Activated T-cell treated with anti-CD3 and anti-CD28 coated beads, Interleukin-2, amount 50 U/mL, for 72 hours (primary cell): Measurements from ENCODE around the gene SESN3. TPM values are rescaled to one million over a fixed set of nuclear protein-coding genes. Genes with fewer than 3 reads are reported as not detected.
A peak's percentile ranks its signal among the peaks of the same experiment; 100 is the strongest.
"Not testable (repeated sequence)": the region's sequence is repeated elsewhere in the genome, so short reads cannot be mapped to it uniquely, and the experiment has no call there.

Source experiments
- ATAC-seq, 2 donors: fragments of 150-1000 bp; cut with Tn5 transposase; replicated peaks in 1 of 2; 2 replicates each; pipeline ENCODE4 v1.10.0; 2021; ENCODE audit warnings: moderate library complexity in 2 of 2, mild to moderate bottlenecking in 1 of 2
- DNase-seq, 2 donors: peaks; one replicate each; pipeline ENCODE4 v3.0.0; 2021 to 2022; ENCODE audit warnings: mixed read lengths in 1 of 2
- H3K27ac Mint-ChIP-seq: one replicate; pipeline ENCODE4 v1.8.0; 2022; ENCODE audit warnings: mild to moderate bottlenecking, moderate library complexity, mixed read lengths
- H3K27me3 Mint-ChIP-seq: one replicate; pipeline ENCODE4 v1.8.0; 2022; ENCODE audit warnings: low read depth, mixed read lengths
- H3K36me3 Mint-ChIP-seq, 2 donors: one replicate each; pipeline ENCODE4 v1.8.0; 2022; ENCODE audit warnings: mixed read lengths in 2 of 2, mild to moderate bottlenecking in 1 of 2; ENCODE audit not compliant: insufficient read depth in 2 of 2
- H3K4me1 Mint-ChIP-seq: one replicate; pipeline ENCODE4 v1.8.0; 2022; ENCODE audit warnings: low read depth, mixed read lengths
- H3K4me3 Mint-ChIP-seq, 2 donors: one replicate each; pipeline ENCODE4 v1.8.0; 2022; ENCODE audit warnings: mild to moderate bottlenecking in 2 of 2, mixed read lengths in 2 of 2, moderate library complexity in 2 of 2
- H3K9me3 Mint-ChIP-seq, 2 donors: one replicate each; pipeline ENCODE4 v1.8.0; 2022; ENCODE audit warnings: mixed read lengths in 2 of 2
- total RNA-seq, 2 donors: library from RNA; stranded (reverse); gene quantifications; one replicate each; pipeline ENCODE4 v1.2.3, GENCODE V29; 2022

Gene SESN3
- total RNA-seq, 2 donors from 2014 or later: 13.7 to 15.6 TPM

GRCh38 chr11:95149651-95150364 is 81.2 kb downstream of the SESN3 start:
- Mint-ChIP-seq H3K36me3 (no peaks in the 10 kb centered on the region), H3K27ac (peak overlapping the region; percentile 48), H3K4me3 (peak overlapping the region; percentile 79 to 93), H3K27me3 (peaks cover 2% of the 10 kb centered on the region), H3K4me1 (peaks cover 52% of the 10 kb centered on the region), H3K9me3 (no peaks in the 10 kb centered on the region)
- no peak for ATAC-seq
- no peak for DNase-seq

- peaks cover 11% of the 10 kb centered on the region for H3K27me3 Mint-ChIP-seq
- H3K4me1 Mint-ChIP-seq: peaks cover 49% of the 10 kb centered on the region
- DNase-seq (no peak), ATAC-seq (no peak)
- H3K36me3 Mint-ChIP-seq: no peaks in the 10 kb centered on the region
- H3K9me3 Mint-ChIP-seq: no peaks in the 10 kb centered on the region
- H3K4me3 Mint-ChIP-seq: no peak overlapping the region
- no peak overlapping the region for H3K27ac Mint-ChIP-seq
These were observed 82.1 kb downstream of the SESN3 start for GRCh38 chr11:95148938-95149337.

DNA sequence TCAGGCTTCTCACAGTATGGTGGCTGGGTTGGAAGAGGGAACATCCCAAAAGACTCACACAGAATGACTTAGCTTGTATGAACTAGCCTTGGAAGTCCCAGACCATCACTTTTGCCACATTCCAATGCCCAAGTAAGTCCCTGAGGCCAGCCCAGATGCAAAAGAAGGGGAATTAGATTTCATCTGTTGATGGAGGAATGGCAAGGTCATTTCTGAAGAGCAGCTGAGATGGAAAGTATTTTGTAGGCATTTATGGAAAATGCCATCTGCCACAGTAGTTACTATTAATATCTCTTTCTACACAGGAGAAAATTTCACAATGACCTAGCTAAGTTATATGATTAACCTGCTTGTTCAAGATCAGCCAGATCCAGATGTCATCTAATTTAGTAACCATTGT is 82.6 kb downstream of the SESN3 start:
- ATAC-seq (no peak), DNase-seq (no peak)
- Mint-ChIP-seq H3K4me1 (peaks cover 48% of the 10 kb centered on the region), H3K27ac (no peak overlapping the region), H3K36me3 (no peaks in the 10 kb centered on the region), H3K27me3 (peaks cover 16% of the 10 kb centered on the region), H3K9me3 (no peaks in the 10 kb centered on the region), H3K4me3 (no peak overlapping the region)

DNA sequence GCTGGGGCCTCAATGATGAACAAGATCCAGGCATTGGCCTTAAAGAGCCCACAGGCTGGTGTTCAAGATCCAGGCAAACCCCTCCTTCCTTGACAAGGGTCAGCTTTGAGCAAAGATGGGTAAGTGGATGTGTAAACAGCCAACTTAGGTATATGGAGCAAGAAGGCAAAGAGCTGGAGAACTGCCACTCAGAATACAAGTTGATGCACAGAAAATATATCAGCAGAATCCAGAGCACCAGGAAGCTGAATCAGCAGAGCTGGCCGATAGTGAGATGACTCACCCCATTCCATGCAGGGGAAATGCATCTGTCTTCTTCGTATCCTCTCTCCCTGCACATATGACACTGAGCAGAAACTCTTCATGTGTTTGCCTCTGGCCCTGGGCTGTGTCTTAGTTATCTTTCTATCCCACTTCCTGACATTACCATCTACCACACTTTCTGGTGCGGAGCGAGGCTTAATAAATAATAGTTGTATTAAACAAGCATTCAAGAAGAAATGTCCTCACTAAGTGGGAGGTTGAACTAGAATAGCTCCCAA is 83.6 kb downstream of the SESN3 start:
- Mint-ChIP-seq H3K36me3 (no peaks in the 10 kb centered on the region), H3K9me3 (no peaks in the 10 kb centered on the region), H3K4me3 (no peak overlapping the region), H3K4me1 (peaks cover 39% of the 10 kb centered on the region), H3K27me3 (peaks cover 22% of the 10 kb centered on the region), H3K27ac (no peak overlapping the region)
- no peak for ATAC-seq
- no peak for DNase-seq

GRCh38 chr11:95145430-95146060 is 85.5 kb downstream of the SESN3 start:
- Mint-ChIP-seq H3K36me3 (no peaks in the 10 kb centered on the region), H3K4me3 (no peak overlapping the region), H3K27ac (no peak overlapping the region), H3K27me3 (peaks cover 26% of the 10 kb centered on the region), H3K9me3 (no peaks in the 10 kb centered on the region), H3K4me1 (peaks cover 28% of the 10 kb centered on the region)
- no peak for DNase-seq
- no peak for ATAC-seq

DNA sequence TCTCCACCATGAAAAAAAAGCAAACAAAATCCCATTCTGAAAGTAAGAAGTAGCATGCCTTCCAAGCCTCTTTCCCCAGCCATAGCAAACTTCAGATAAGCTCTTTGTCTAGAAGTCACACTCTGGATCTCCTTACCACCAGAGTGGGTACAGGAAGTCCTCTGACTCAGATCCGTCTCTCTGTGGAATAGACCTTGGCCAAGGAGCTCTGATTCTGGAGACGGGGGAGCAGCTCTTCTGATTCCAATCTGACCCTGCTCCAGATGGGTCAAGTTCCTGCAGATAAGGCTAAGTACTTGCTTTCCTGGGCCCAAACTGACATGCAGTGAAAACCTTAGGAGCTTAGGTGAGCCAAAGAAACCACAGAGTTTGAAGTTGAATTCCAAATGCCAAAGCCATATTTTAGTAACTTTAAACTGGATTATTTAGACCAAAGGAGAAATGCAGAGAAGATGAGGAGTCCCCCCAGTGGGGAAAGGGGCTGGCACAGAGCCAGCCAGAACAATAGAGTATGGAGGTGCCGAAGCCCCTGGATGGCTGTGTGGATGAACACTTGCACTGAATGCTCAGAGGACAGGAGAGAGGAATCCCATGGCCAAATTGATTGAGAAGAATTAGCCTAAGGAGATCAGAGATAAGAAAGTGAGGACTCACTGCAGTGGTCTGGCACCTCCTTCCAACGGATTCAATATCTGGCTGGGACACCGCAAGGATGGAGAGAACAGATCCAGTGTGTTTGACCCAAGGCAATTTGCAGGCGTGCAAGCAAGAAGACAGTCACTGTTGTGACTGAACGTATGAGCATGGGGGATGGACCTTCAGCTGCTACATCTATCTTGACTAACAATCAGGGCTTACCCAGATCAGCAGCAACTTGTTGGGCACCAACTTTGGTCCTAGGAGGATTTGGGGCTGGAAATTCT is 86.4 kb downstream of the SESN3 start:
- Mint-ChIP-seq H3K27me3 (peaks cover 26% of the 10 kb centered on the region), H3K9me3 (no peaks in the 10 kb centered on the region)

DNA sequence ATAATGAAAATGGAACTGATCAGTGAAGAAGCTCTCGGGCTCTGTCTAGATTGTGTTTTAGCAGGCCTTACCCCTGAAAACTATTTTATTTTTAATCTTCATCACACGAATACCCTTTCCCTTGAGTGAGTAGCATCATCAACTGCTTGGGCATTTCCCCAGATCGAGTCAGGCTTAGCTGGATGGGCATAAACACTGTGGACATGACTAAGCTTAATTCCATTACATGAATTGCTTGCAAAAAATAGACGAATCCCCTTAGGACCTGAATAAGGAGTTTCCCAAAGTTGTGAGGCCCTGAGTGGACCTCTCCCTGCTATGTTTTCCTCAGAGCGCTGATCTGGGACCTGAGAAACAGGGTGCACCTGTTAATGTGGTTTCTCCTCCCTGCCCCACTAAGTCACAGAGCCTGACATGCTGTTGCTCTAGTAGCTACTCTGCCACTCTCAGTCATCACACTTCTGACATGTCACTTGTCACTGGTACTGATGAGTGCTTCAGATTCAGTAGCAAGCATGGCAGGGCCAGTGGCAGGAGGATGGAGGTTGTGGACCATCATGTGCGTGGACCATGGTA is 87.8 kb downstream of the SESN3 start:
- peaks cover 26% of the 10 kb centered on the region for H3K27me3 Mint-ChIP-seq
- no peak overlapping the region for H3K27ac Mint-ChIP-seq
- no peak overlapping the region for H3K4me3 Mint-ChIP-seq
- DNase-seq: no peak
- peaks cover 24% of the 10 kb centered on the region for H3K4me1 Mint-ChIP-seq
- no peaks in the 10 kb centered on the region for H3K36me3 Mint-ChIP-seq
- no peaks in the 10 kb centered on the region for H3K9me3 Mint-ChIP-seq
- peak in 1 of 2 donors; percentile 20 for ATAC-seq

More for the DNA sequence above, 86.4 kb downstream of the SESN3 start:
- no peak overlapping the region for H3K4me3 Mint-ChIP-seq
- no peak for ATAC-seq
- H3K4me1 Mint-ChIP-seq: peaks cover 28% of the 10 kb centered on the region
- no peak for DNase-seq
- no peak overlapping the region for H3K27ac Mint-ChIP-seq
- H3K36me3 Mint-ChIP-seq: no peaks in the 10 kb centered on the region

DNA sequence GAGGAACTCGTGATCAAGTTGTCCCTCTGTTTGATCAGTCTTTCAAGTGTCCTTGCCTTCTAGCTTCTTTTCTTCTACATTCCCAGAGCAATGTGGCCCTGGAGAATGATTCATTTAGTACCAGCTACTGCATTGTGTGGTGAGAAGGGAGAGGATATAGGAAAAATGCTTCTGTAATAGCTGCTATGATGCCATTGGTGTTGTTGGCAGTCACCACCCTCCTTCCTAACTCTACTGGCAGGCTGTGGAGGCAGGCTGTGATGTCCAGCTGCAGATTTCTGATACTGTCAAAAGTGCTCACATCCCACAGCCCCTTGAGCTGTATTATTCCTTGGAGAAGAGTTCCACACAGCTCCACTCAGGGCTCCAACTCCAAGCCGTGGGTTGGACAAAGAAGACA is 88.6 kb downstream of the SESN3 start:
- Mint-ChIP-seq H3K4me3 (no peak overlapping the region), H3K4me1 (peaks cover 24% of the 10 kb centered on the region), H3K9me3 (no peaks in the 10 kb centered on the region), H3K36me3 (no peaks in the 10 kb centered on the region), H3K27me3 (peaks cover 31% of the 10 kb centered on the region), H3K27ac (no peak overlapping the region)
- DNase-seq (no peak), ATAC-seq (no peak)

DNA sequence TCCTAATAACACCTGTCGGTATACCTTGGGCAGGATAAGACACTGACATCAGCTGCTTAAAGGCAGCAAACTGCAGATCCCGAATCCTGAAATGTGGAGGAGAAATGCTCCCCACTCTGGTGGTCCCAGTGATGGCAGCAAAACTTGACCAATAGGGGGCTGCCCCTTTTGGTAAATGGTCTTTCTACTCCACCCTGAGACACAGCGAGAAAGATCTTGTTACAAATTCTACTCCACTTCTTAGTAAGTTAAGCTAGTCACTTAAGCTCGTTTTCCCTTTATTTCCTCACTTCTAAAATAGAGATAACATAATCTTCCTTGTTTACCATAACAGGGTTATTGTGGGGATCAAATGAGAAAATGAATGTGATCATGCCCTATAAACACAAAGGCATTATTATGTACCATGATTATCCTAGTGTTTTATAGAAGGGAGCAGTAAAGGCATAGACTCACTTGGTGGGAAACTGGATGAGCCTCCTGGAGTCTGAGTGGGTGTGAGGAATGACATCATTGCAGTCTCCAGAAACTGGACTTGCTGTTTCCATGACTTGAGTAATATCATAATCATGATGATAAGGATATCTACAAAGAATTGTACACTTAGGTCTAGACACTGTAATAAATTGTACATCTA is 90.5 kb downstream of the SESN3 start:
- no peaks in the 10 kb centered on the region for H3K9me3 Mint-ChIP-seq
- ATAC-seq: no peak
- peaks cover 25% of the 10 kb centered on the region for H3K4me1 Mint-ChIP-seq
- no peak overlapping the region for H3K27ac Mint-ChIP-seq
- no peaks in the 10 kb centered on the region for H3K36me3 Mint-ChIP-seq
- no peak overlapping the region for H3K4me3 Mint-ChIP-seq
- H3K27me3 Mint-ChIP-seq: peaks cover 32% of the 10 kb centered on the region
- DNase-seq: no peak

- ATAC-seq: peak; percentile 40 to 62
- Mint-ChIP-seq H3K4me3 (no peak overlapping the region), H3K36me3 (no peaks in the 10 kb centered on the region)
These were observed 92.6 kb downstream of the SESN3 start for GRCh38 chr11:95138448-95138847.

DNA sequence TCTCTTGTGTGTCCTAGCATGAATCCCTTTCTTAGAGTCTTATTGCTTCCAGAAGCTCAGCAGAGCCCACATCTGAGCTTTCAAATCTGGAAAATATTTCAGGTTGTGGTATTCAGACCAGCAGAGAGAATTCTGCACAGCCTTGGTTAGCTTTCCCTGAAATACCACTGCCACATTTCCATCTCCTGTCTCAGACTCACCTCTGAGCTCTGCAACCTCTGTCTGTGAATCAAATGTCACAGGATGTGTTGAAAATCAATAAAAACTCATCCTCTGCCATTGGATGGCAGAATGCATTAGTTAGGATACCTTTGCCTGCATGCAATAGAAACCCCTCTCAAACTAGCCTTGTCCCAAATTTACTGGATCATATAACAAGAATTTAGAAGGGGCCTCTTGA is 93.7 kb downstream of the SESN3 start:
- H3K36me3 Mint-ChIP-seq: no peaks in the 10 kb centered on the region
- H3K4me3 Mint-ChIP-seq: no peak overlapping the region
- H3K27ac Mint-ChIP-seq: no peak overlapping the region
- peaks cover 9% of the 10 kb centered on the region for H3K27me3 Mint-ChIP-seq
- ATAC-seq (no peak), DNase-seq (no peak)
- H3K4me1 Mint-ChIP-seq: peaks cover 16% of the 10 kb centered on the region
- H3K9me3 Mint-ChIP-seq: no peaks in the 10 kb centered on the region

More at GRCh38 chr11:95138448-95138847, 92.6 kb downstream of the SESN3 start:
- Mint-ChIP-seq H3K4me1 (peaks cover 16% of the 10 kb centered on the region), H3K9me3 (no peaks in the 10 kb centered on the region), H3K27me3 (peaks cover 17% of the 10 kb centered on the region), H3K27ac (peak overlapping the region; percentile 27)
- DNase-seq: no peak

- ATAC-seq, H3K36me3 Mint-ChIP-seq, H3K27ac Mint-ChIP-seq, H3K9me3 Mint-ChIP-seq, DNase-seq, H3K27me3 Mint-ChIP-seq, H3K4me3 Mint-ChIP-seq: not testable (repeated sequence)
- H3K4me1 Mint-ChIP-seq: peaks cover 16% of the 10 kb centered on the region
These were observed 94.3 kb downstream of the SESN3 start for GRCh38 chr11:95136747-95137146.
